ENCODE data around the gene ZNF337. TPM values are rescaled to one million over a fixed set of nuclear protein-coding genes. Genes with fewer than 3 reads are reported as not detected.
"Not testable (repeated sequence)": the region's sequence is repeated elsewhere in the genome, so short reads cannot be mapped to it uniquely, and the experiment has no call there.

ZNF337 gene
- total RNA-seq, 2 experiments from 2014 or later = 11.7 to 13.2 TPM

GRCh38 chr20:25632940-25633790 is 63.5 kb downstream of the ZNF337 start:
- POLR2A ChIA-PET = no interaction called here
- CTCF ChIA-PET = no interaction called here

GRCh38 chr20:25630615-25631014 is 66.0 kb downstream of the ZNF337 start:
- CTCF ChIA-PET, POLR2A ChIA-PET: not testable (repeated sequence)

- ChIA-PET POLR2A (no interaction called here), CTCF (no interaction called here)
Observed at GRCh38 chr20:25629816-25630499, 66.7 kb downstream of the ZNF337 start.

- POLR2A ChIA-PET = no interaction called here
- CTCF ChIA-PET = no interaction called here
Observed at GRCh38 chr20:25626779-25627178, 69.9 kb downstream of the ZNF337 start.

- POLR2A ChIA-PET = no interaction called here
Observed at GRCh38 chr20:25624500-25624939, 72.1 kb downstream of the ZNF337 start.

More at GRCh38 chr20:25624500-25624939, 72.1 kb downstream of the ZNF337 start:
- CTCF ChIA-PET = no interaction called here

Other genes starting within 250 kb of the ZNF337 start
- gene NINL, start 111.3 kb downstream of the ZNF337 start, total RNA-seq = 1 to 10 TPM; 1.5 to 1.6 TPM
- 1 to 10 TPM; 8.1 to 8.7 TPM for gene NANP, start 72.8 kb downstream of the ZNF337 start, total RNA-seq

All from activated CD8-positive, alpha-beta memory T cell treated with anti-CD3 and anti-CD28 coated beads for 36 hours (primary cell).